Mesothelial cell of epicardium (in vitro differentiated cells): ENCODE results near the gene NDST4. TPM values are rescaled to one million over a fixed set of nuclear protein-coding genes. Genes with fewer than 3 reads are reported as not detected.

ENCODE experiments used
- DNase-seq, 2 experiments: peaks; one replicate each; pipeline ENCODE4 v3.0.0; 2021; ENCODE audit warnings: low spot score in 2 of 2; ENCODE audit not compliant: unreplicated experiment in 2 of 2
- H3K27ac Mint-ChIP-seq: 2 replicates; pipeline ENCODE4 v1.8.0; 2021; ENCODE audit warnings: mixed read lengths
- H3K27me3 Mint-ChIP-seq: 2 replicates; pipeline ENCODE4 v1.8.0; 2021; ENCODE audit warnings: low read depth, mixed read lengths
- H3K36me3 Mint-ChIP-seq: 2 replicates; pipeline ENCODE4 v1.8.0; 2021; ENCODE audit warnings: mixed read lengths
- H3K4me1 Mint-ChIP-seq: 2 replicates; pipeline ENCODE4 v1.8.0; 2021; ENCODE audit warnings: mixed read lengths
- H3K4me3 Mint-ChIP-seq: 2 replicates; pipeline ENCODE4 v1.8.0; 2021; ENCODE audit warnings: mild to moderate bottlenecking, moderate library complexity, mixed read lengths
- H3K9me3 Mint-ChIP-seq: 2 replicates; pipeline ENCODE4 v1.8.0; 2021; ENCODE audit warnings: mixed read lengths
- CTCF ChIP-seq: fragments of 200-600 bp; sonication (generic); IDR thresholded peaks from one replicate; pipeline ENCODE4 v1.5.0; 2021; ENCODE audit warnings: antibody characterized with exemption; ENCODE audit not compliant: unreplicated experiment
- total RNA-seq: library from RNA; stranded (reverse); gene quantifications from 3 replicates; pipeline ENCODE4 v1.2.1, GENCODE V29; 2021

NDST4 gene
- total RNA-seq, 1 donor from 2014 or later: 0.09 TPM

- no peak for TF ChIP-seq CTCF
- peaks cover 38% of the 10 kb centered on the region for H3K4me1 Mint-ChIP-seq
- no peak for DNase-seq
- no peak overlapping the region for H3K27ac Mint-ChIP-seq
- H3K9me3 Mint-ChIP-seq: no peaks in the 10 kb centered on the region
- H3K27me3 Mint-ChIP-seq: no peaks in the 10 kb centered on the region
- H3K36me3 Mint-ChIP-seq: no peaks in the 10 kb centered on the region
- no peak overlapping the region for H3K4me3 Mint-ChIP-seq
These were observed 205.9 kb downstream of the NDST4 start for GRCh38 chr4:114907568-114907967.

GRCh38 chr4:114905017-114905416 is 208.4 kb downstream of the NDST4 start:
- Mint-ChIP-seq H3K4me3 (no peak overlapping the region), H3K27me3 (no peaks in the 10 kb centered on the region), H3K4me1 (peaks cover 37% of the 10 kb centered on the region), H3K36me3 (no peaks in the 10 kb centered on the region), H3K9me3 (peaks cover 2% of the 10 kb centered on the region), H3K27ac (no peak overlapping the region)
- no peak for DNase-seq
- TF ChIP-seq CTCF: no peak

- no peaks in the 10 kb centered on the region for H3K36me3 Mint-ChIP-seq
- no peak overlapping the region for H3K4me3 Mint-ChIP-seq
- H3K27ac Mint-ChIP-seq: no peak overlapping the region
- peaks cover 7% of the 10 kb centered on the region for H3K9me3 Mint-ChIP-seq
- H3K4me1 Mint-ChIP-seq: peaks cover 21% of the 10 kb centered on the region
- DNase-seq: no peak
- H3K27me3 Mint-ChIP-seq: peaks cover 4% of the 10 kb centered on the region
- TF ChIP-seq CTCF: no peak
These were observed 212.5 kb downstream of the NDST4 start for GRCh38 chr4:114900934-114901333.

GRCh38 chr4:114890773-114891172 is 222.6 kb downstream of the NDST4 start:
- no peak for TF ChIP-seq CTCF
- Mint-ChIP-seq H3K36me3 (no peaks in the 10 kb centered on the region), H3K27me3 (peaks cover 5% of the 10 kb centered on the region), H3K4me3 (no peak overlapping the region), H3K4me1 (no peaks in the 10 kb centered on the region), H3K9me3 (peaks cover 15% of the 10 kb centered on the region), H3K27ac (no peak overlapping the region)
- DNase-seq: no peak

GRCh38 chr4:114886761-114887160 is 226.7 kb downstream of the NDST4 start:
- TF ChIP-seq CTCF: no peak
- Mint-ChIP-seq H3K27me3 (peaks cover 5% of the 10 kb centered on the region), H3K27ac (no peak overlapping the region), H3K4me1 (no peaks in the 10 kb centered on the region), H3K4me3 (no peak overlapping the region), H3K36me3 (no peaks in the 10 kb centered on the region), H3K9me3 (no peaks in the 10 kb centered on the region)
- DNase-seq: no peak

GRCh38 chr4:114883641-114884040 is 229.8 kb downstream of the NDST4 start:
- H3K9me3 Mint-ChIP-seq: no peaks in the 10 kb centered on the region
- TF ChIP-seq CTCF: no peak
- peaks cover 6% of the 10 kb centered on the region for H3K27me3 Mint-ChIP-seq
- no peaks in the 10 kb centered on the region for H3K4me1 Mint-ChIP-seq
- no peaks in the 10 kb centered on the region for H3K36me3 Mint-ChIP-seq
- DNase-seq: no peak
- H3K4me3 Mint-ChIP-seq: no peak overlapping the region
- no peak overlapping the region for H3K27ac Mint-ChIP-seq
